Spleen (tissue), 11 donors: Measurements from ENCODE around the gene ALG1. TPM values are rescaled to one million over a fixed set of nuclear protein-coding genes. Genes with fewer than 3 reads are reported as not detected.
"Not testable (repeated sequence)": the region's sequence is repeated elsewhere in the genome, so short reads cannot be mapped to it uniquely, and the experiment has no call there.

Experiments
- DNase-seq: peaks from one replicate; pipeline ENCODE4 v3.0.0-alpha.2; 2020
- H3K27ac ChIP-seq, 8 donors: fragments of 200-600 bp; sonication (generic) in 7 of 8; 1 replicate in 4 of 8; 2 replicates in 4 of 8; pipeline versions ENCODE4 v1.5.0 to v1.8.0; 2016 to 2021; ENCODE audit warnings: inconsistent platforms in 4 of 8, mild to moderate bottlenecking in 4 of 8, moderate library complexity in 1 of 8
- H3K27me3 ChIP-seq, 7 donors: fragments of 200-600 bp; sonication (generic) in 6 of 7; replicated peaks in 1 of 7; 1 replicate in 4 of 7; 2 replicates in 3 of 7; pipeline versions ENCODE4 v1.5.0 to v1.8.0; 2016 to 2021; ENCODE audit warnings: inconsistent platforms in 3 of 7, mild to moderate bottlenecking in 1 of 7
- H3K36me3 ChIP-seq, 6 donors: fragments of 200-600 bp; sonication (generic) in 5 of 6; 1 replicate in 4 of 6; 2 replicates in 2 of 6; pipeline versions ENCODE4 v1.5.0 to v1.8.0; 2016 to 2021; ENCODE audit warnings: inconsistent platforms in 2 of 6
- H3K4me1 ChIP-seq, 6 donors: fragments of 200-600 bp; sonication (generic) in 5 of 6; 1 replicate in 3 of 6; 2 replicates in 3 of 6; pipeline versions ENCODE4 v1.5.0 to v1.8.0; 2016 to 2021; ENCODE audit warnings: inconsistent platforms in 3 of 6
- H3K4me3 ChIP-seq, 8 donors: fragments of 200-600 bp; sonication (generic) in 7 of 8; 1 replicate in 4 of 8; 2 replicates in 4 of 8; pipeline versions ENCODE4 v1.5.0 to v1.8.0; 2016 to 2021; ENCODE audit warnings: inconsistent platforms in 4 of 8, mild to moderate bottlenecking in 4 of 8, moderate library complexity in 2 of 8
- H3K9me3 ChIP-seq, 8 donors: fragments of 200-600 bp; sonication (generic) in 7 of 8; 1 replicate in 4 of 8; 2 replicates in 4 of 8; pipeline versions ENCODE4 v1.5.0 to v1.8.0; 2016 to 2021; ENCODE audit warnings: inconsistent platforms in 4 of 8
- POLR2A ChIP-seq, 3 donors: fragments of 450-650 bp; IDR thresholded peaks; one replicate each; pipeline ENCODE4 v1.5.1; 2017; ENCODE audit warnings: antibody characterized with exemption in 3 of 3, mild to moderate bottlenecking in 1 of 3
- POLR2AphosphoS5 ChIP-seq, 3 donors: sonication (generic); formaldehyde crosslinking; IDR thresholded peaks; one replicate each; pipeline ENCODE4 v1.5.1; 2017; ENCODE audit warnings: antibody characterized with exemption in 3 of 3
- WGBS, 5 donors: extraction: QIAGEN DNeasy Blood & Tissue Kit in 3 of 5; methylation state at CpG; one replicate each; pipeline versions ENCODE4 v1.1.5 to v1.1.7; 2013 to 2018; 5-methylcytosine and 5-hydroxymethylcytosine counted together
- intact Hi-C: fragments of 100-400 bp; cut with DNase I; formaldehyde crosslinking; loops from one replicate; pipeline ENCODE4 v1.15.0; 2023; ENCODE audit warnings: low total_unique reads
- polyA plus RNA-seq, 3 donors: library from polyadenylated mRNA; stranded (reverse); fragments of 200-250 nt; gene quantifications; one replicate each; pipeline ENCODE4 v1.2.1, GENCODE V29; 2013
- total RNA-seq, 7 donors: library from RNA; depleted of rRNA in 3 of 7; stranded (reverse); fragments of >200 nt in 3 of 7; fragmentation: NEBNext Ultra II Directional in 4 of 7; extraction: Animal tissue kit (Norgen Biotek cat#: 25700) in 4 of 7; gene quantifications; one replicate each; pipeline versions ENCODE4 v1.1.0 to v1.2.1, GENCODE V29; 2016 to 2021
- TF ChIP-seq, protein P1 (sequence below), 11 experiments: fragments of 200-600 bp in 7 of 11; fragments of 450-650 bp in 4 of 11; sonication (generic) in 4 of 11; IDR thresholded peaks in 8 of 11; conservative IDR thresholded peaks in 3 of 11; 1 replicate in 7 of 11; 2 replicates in 4 of 11; pipeline versions ENCODE4 v1.4.0 to v1.8.0; 2016 to 2021; ENCODE audit warnings: antibody characterized with exemption in 11 of 11, inconsistent platforms in 4 of 11, mild to moderate bottlenecking in 1 of 11
- donor health status: healthy with polysubstance abuse.
- donor health status: DM: no; HTN: no; CAD: no; lungs with moderate emphysema.
- donor health status: DM: no; HTN: no; CAD: no.
- donor health status: Bipolar disorder and iron deficiency.
- donor health status: healthy.
- donor health status: DM: no; HTN: no; CAD: no.
- donor health status: DM: yes; HTN: yes; CAD: no.

Gene ALG1
- total and polyA plus RNA-seq, 10 donors: 13.0 to 46.2 (median 21.1) TPM

- H3K36me3 ChIP-seq: peaks cover 0 to 33% (median 18%) of the 10 kb centered on the region in 6 donors
- no peak for TF ChIP-seq POLR2A (IDR thresholded peaks at IDR 0.05)
- TF ChIP-seq, protein P1, sequence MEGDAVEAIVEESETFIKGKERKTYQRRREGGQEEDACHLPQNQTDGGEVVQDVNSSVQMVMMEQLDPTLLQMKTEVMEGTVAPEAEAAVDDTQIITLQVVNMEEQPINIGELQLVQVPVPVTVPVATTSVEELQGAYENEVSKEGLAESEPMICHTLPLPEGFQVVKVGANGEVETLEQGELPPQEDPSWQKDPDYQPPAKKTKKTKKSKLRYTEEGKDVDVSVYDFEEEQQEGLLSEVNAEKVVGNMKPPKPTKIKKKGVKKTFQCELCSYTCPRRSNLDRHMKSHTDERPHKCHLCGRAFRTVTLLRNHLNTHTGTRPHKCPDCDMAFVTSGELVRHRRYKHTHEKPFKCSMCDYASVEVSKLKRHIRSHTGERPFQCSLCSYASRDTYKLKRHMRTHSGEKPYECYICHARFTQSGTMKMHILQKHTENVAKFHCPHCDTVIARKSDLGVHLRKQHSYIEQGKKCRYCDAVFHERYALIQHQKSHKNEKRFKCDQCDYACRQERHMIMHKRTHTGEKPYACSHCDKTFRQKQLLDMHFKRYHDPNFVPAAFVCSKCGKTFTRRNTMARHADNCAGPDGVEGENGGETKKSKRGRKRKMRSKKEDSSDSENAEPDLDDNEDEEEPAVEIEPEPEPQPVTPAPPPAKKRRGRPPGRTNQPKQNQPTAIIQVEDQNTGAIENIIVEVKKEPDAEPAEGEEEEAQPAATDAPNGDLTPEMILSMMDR (IDR thresholded peaks at IDR 0.05 in 8 of 11, conservative IDR thresholded peaks at IDR 0.05 in 3 of 11): no peak
- peak overlapping the region; percentile 76 to 92 (median 85) for H3K27ac ChIP-seq
Observed at GRCh38 chr16:5071341-5071680, 332 bp upstream of the ALG1 start.

GRCh38 chr16:5072334-5073278 lies 963 bp downstream of the ALG1 start:
- H3K27ac ChIP-seq: peak overlapping the region; percentile 76 to 92 (median 85)
- peak overlapping the region; percentile 75 to 89 (median 85) for H3K4me3 ChIP-seq
- WGBS, 5 donors: 66 to 71% (median 67%) methylated on average over 12 of the region's 12 CpGs
- DNase-seq: peak; percentile 43
- H3K4me1 ChIP-seq: peaks cover 11 to 38% (median 19%) of the 10 kb centered on the region in 6 donors
- no peak for TF ChIP-seq POLR2A (IDR thresholded peaks at IDR 0.05)
- TF ChIP-seq POLR2AphosphoS5 (IDR thresholded peaks at IDR 0.05): no peak
- TF ChIP-seq, protein P1 (IDR thresholded peaks at IDR 0.05 in 8 of 11, conservative IDR thresholded peaks at IDR 0.05 in 3 of 11): no peak
- no peaks in the 10 kb centered on the region for H3K9me3 ChIP-seq
- no peaks in the 10 kb centered on the region for H3K27me3 ChIP-seq
- intact Hi-C loops: no loop called here
- peaks cover 0 to 46% (median 29%) of the 10 kb centered on the region in 6 donors for H3K36me3 ChIP-seq

More at GRCh38 chr16:5071341-5071680, 332 bp upstream of the ALG1 start:
- intact Hi-C loops: no loop called here
- H3K27me3 ChIP-seq: no peaks in the 10 kb centered on the region
- no peaks in the 10 kb centered on the region for H3K9me3 ChIP-seq
- 59 to 71% (median 64%) methylated on average over 7 of the region's 7 CpGs for WGBS, 5 donors
- H3K4me3 ChIP-seq: peak overlapping the region; percentile 75 to 89 (median 85)
- H3K4me1 ChIP-seq: peaks cover 11 to 38% (median 19%) of the 10 kb centered on the region in 6 donors
- DNase-seq: peak; percentile 16

GRCh38 chr16:5073279-5073629 lies 1.6 kb downstream of the ALG1 start:
- H3K9me3 ChIP-seq: no peaks in the 10 kb centered on the region
- H3K4me3 ChIP-seq: no peak overlapping the region
- H3K4me1 ChIP-seq: peaks cover 11 to 38% (median 19%) of the 10 kb centered on the region in 6 donors
- no peak overlapping the region for H3K27ac ChIP-seq
- H3K27me3 ChIP-seq: no peaks in the 10 kb centered on the region
- intact Hi-C loops: no loop called here
- H3K36me3 ChIP-seq: peaks cover 0 to 52% (median 34%) of the 10 kb centered on the region in 6 donors
- WGBS, 5 donors: 87 to 96% (median 93%) methylated on average over 2 of the region's 2 CpGs
- TF ChIP-seq POLR2AphosphoS5 (IDR thresholded peaks at IDR 0.05) (no peak), POLR2A (IDR thresholded peaks at IDR 0.05) (no peak)
- TF ChIP-seq, protein P1 (IDR thresholded peaks at IDR 0.05 in 8 of 11, conservative IDR thresholded peaks at IDR 0.05 in 3 of 11): no peak
- no peak for DNase-seq

GRCh38 chr16:5073771-5074170 lies 2.1 kb downstream of the ALG1 start:
- WGBS, 5 donors: 93 to 98% (median 97%) methylated on average over 14 to 15 of the region's 15 CpGs
- H3K27ac ChIP-seq, H3K4me3 ChIP-seq, H3K9me3 ChIP-seq, intact Hi-C loops, H3K27me3 ChIP-seq: not testable (repeated sequence)
- Histone ChIP-seq H3K4me1 (peaks cover 11 to 38% (median 19%) of the 10 kb centered on the region in 6 donors), H3K36me3 (peaks cover 0 to 57% (median 39%) of the 10 kb centered on the region in 6 donors)
- DNase-seq: peak; percentile 38
